GM18867 (cell line): ENCODE measurements around the gene BEST1.
"Not testable (repeated sequence)": the region's sequence is repeated elsewhere in the genome, so short reads cannot be mapped to it uniquely, and the experiment has no call there.

ENCODE experiments used
- ATAC-seq: cut with Tn5 transposase; IDR thresholded peaks from one replicate; pipeline ENCODE4 v1.9.1; 2021; ENCODE audit warnings: mild to moderate bottlenecking, moderate library complexity; ENCODE audit not compliant: unreplicated experiment

The BEST1 gene

GRCh38 chr11:61947486-61948210 lies 2.5 kb upstream of the BEST1 start:
- no peak for ATAC-seq

- no peak for ATAC-seq
These were observed 1.6 kb upstream of the BEST1 start for GRCh38 chr11:61948505-61948904.

DNA sequence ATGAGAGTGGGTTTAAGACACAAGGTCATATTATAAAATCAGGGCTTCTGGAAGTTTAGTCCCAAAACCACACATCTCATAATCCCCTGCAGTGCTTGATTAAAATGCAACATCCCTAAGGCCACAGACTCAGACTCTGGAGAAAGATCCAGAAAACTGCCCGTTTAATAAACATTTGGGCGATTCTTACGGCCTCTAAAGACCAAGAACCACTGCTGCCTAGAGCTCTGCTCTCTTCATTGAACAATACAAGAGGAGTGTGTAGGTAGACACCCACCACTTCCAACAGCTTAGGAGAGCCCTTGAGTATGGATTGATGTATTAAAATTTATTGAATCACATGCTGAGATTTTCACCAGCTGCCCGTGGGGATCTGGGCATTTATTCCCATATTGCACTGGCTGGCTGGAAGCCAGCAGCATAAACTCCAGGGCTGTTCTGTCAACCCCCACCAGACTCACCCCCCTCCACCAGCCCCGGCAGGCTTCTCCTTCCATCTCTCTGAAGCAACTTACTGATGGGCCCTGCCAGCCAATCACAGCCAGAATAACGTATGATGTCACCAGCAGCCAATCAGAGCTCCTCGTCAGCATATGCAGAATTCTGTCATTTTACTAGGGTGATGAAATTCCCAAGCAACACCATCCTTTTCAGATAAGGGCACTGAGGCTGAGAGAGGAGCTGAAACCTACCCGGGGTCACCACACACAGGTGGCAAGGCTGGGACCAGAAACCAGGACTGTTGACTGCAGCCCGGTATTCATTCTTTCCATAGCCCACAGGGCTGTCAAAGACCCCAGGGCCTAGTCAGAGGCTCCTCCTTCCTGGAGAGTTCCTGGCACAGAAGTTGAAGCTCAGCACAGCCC lies 749 bp upstream of the BEST1 start:
- ATAC-seq = no peak

- no peak for ATAC-seq
These were observed 1.5 kb downstream of the BEST1 start for GRCh38 chr11:61951484-61952135.

- ATAC-seq = no peak
These were observed 2.7 kb downstream of the BEST1 start for GRCh38 chr11:61952882-61953281.

DNA sequence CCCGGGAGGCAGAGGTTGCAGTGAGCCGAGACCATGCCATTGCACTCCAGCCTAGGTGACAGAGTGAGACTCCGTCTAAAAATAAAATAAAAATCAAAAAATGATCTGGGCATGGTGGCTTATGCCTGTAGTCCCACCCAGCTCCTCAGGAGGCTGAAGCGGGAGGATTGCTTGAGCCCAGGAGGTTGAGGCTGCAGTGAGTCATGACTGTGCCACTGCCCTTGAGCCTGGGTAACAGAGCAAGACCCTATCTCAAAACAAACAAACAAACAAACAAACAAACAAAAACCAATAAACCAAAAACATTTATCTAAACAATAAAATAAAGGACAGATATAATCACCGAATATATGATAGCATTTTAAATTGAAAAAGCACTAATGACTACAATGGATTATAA lies 3.5 kb downstream of the BEST1 start:
- not testable (repeated sequence) for ATAC-seq

- no peak for ATAC-seq
These were observed 4.1 kb downstream of the BEST1 start for GRCh38 chr11:61954106-61954850.

DNA sequence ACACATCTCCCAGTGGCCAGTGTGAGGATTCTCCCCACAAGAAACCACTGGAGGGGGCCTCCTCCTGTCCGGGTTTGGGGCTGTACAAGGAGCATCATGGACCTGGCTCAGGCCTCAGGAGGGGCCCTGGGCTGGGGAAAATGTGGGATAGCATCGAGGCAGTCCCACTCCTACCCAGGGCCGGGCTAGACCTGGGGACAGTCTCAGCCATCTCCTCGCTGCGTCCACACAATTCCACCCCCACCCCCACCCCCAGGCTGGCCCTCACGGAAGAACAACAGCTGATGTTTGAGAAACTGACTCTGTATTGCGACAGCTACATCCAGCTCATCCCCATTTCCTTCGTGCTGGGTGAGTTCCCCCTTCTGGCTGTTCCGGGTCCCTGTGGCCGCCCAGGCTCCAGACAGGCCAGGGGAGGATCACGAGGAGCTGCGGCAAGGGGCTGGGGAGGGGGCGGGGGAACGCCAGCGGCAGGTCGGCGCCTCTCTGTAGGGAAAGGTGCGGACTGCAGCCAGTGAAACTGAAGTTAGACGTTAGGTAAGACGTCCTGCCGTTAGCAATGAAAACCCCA lies 4.8 kb downstream of the BEST1 start:
- no peak for ATAC-seq

GRCh38 chr11:61955422-61956135 lies 5.4 kb downstream of the BEST1 start:
- ATAC-seq = no peak

GRCh38 chr11:61956191-61957020 lies 6.3 kb downstream of the BEST1 start:
- no peak for ATAC-seq

DNA sequence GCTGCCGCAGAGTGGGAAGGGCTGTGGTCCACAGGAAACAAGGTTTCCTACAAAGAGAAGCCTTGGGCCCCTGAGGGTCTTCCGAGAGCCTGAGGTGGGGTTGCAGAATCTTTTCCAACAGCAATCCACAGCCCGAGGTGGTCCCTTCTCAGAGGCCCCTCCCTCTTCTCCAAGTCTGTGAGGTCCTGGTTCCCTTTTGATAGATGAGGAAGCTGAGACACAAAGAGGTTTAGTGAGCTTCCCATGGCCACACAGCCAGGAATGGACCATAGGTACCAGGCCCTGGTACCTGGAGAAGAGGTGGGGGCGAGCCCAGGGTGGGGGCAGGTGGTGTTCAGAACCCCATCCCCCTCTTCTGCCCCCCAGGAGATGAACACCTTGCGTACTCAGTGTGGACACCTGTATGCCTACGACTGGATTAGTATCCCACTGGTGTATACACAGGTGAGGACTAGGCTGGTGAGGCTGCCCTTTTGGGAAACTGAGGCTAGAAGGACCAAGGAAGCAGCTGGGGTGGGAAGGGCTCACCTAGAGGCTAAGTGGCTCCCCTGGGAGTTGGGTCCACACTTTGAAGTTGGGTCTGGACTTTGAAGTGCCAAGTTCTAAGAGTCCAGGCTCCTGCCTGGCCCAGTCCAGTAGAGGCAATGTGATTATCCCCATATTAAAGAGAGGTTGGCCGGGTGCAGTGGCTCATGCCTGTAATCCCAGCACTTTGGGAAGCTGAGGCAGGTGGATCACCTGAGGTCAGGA lies 7.0 kb downstream of the BEST1 start:
- ATAC-seq = no peak

DNA sequence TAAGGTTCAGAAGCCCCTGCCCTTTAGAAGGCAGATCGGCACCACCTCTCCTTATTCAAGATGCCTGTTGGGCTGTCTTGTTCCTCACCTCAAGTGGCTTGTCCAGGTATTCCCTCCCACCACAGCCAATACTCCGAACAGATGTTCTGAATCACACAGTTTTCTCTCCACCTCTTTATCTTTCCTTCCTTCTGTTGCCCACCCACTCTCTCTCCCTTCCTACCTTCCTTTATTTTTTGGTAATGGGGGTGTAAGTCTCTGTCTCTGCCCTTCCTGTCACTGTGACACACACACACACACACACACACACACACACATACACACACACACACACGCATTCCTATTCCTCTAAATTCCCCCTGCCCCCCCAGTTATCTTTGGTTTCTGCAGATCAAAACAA lies 8.4 kb downstream of the BEST1 start:
- ATAC-seq = no peak

DNA sequence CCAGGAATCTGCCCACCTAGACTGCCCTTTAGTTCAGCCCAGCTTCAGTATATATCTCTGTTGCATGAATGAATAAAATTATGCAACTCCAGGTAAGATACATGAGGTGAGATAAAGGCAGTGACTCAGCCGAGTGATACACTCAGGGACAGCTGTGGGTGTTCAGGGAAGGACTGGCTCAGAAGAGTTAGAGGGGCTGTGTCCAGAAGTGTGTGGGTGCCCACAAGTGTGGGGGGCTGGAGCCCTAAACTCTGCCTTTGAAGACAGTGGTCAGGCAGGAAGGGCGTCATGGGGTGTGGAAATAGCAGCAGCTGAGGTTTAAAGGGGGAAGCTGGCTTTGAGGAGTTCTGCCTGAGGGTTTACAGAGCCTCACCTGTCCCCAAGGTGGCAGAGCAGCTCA lies 9.0 kb downstream of the BEST1 start:
- no peak for ATAC-seq

GRCh38 chr11:61959678-61960077 lies 9.5 kb downstream of the BEST1 start:
- ATAC-seq = no peak

- no peak for ATAC-seq
These were observed 10.4 kb downstream of the BEST1 start for GRCh38 chr11:61960532-61960931.

DNA sequence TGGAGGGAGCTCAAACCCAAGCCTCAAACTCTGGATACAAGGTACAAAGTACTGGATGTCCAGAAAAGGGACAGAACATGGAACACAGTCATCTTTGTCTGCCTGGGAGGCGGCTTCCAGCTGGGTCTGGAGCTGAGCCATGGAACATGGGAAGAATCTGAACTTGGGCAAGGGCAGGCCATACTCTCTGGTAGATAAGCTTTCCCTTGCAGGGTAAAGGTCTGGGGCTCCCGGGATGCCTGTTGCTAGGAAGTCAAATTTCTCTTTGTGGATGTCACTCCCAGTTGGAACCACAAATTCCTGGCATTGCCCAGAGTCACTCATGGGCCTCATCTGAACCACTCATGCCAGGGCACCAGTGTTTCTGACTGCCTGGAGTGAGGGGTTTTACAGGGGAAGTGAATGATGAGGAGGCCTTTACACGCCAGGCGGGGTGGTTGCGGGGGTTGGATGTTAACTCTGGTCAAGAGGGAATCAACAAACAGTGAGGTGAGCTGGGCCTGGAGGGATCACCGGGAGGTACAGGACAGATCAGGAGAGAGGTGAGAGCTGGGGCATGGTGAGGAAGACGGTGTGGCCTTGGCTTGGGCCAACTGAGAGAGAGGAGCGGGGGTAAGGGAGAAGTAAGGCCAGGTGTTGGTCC lies 11.5 kb downstream of the BEST1 start:
- no peak for ATAC-seq

- ATAC-seq = no peak
These were observed 12.3 kb downstream of the BEST1 start for GRCh38 chr11:61962213-61963015.
